ENCODE data around the gene DIPK1A.

- no peak for TF ChIP-seq CTCF (conservative IDR thresholded peaks at IDR 0.05)
- TF ChIP-seq EZH2 (IDR thresholded peaks at IDR 0.05; ENCODE audit: low read depth): no peak
These were observed 113.1 kb downstream of the DIPK1A start for GRCh38 chr1:92848201-92848600.

Data from PC-9 (cell line).